ENCODE measurements around the gene UTP11. TPM values are rescaled to one million over a fixed set of nuclear protein-coding genes. Genes with fewer than 3 reads are reported as not detected.

UTP11 gene
- total and polyA plus RNA-seq, 11 donors: 30.7 to 51.6 (median 36.5) TPM

DNA sequence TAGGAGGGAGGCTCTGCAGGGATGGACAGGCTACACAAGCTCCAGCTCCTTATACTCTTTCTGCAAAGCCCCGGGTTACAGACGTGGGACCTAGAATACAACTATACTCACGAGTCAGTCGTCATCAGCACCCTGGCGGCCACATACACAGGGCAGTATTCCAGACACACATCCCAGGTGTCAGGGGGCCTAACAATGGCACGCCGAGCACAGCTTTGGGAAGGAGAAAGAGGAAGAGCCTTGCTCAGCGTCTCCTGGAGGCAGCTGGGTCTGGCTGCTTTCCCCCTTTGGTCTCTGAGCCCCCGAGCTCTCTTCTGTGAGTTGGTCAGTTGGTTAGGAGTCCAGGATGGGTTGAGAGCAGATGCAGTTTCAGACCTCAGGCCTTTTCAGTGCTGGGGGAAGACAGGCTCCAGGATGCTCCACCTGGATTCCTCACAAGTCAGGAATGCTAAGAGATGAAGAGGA, 38.6 kb downstream of the UTP11 start:
- Histone ChIP-seq H3K9me3 (no peaks in the 10 kb centered on the region), H3K4me1 (peaks cover 3 to 17% (median 7%) of the 10 kb centered on the region in 12 donors), H3K4me3 (no peak overlapping the region), H3K27me3 (peaks cover 0 to 34% (median 3%) of the 10 kb centered on the region in 9 donors), H3K36me3 (no peaks in the 10 kb centered on the region), H3K27ac (no peak overlapping the region)
- ATAC-seq (no peak), DNase-seq (no peak)
- 61 to 82% (median 67%) methylated on average over 8 to 9 of the region's 9 CpGs for WGBS, 4 donors
- no peak for TF ChIP-seq POLR2A (IDR thresholded peaks at IDR 0.05)
- TF ChIP-seq, protein P1, sequence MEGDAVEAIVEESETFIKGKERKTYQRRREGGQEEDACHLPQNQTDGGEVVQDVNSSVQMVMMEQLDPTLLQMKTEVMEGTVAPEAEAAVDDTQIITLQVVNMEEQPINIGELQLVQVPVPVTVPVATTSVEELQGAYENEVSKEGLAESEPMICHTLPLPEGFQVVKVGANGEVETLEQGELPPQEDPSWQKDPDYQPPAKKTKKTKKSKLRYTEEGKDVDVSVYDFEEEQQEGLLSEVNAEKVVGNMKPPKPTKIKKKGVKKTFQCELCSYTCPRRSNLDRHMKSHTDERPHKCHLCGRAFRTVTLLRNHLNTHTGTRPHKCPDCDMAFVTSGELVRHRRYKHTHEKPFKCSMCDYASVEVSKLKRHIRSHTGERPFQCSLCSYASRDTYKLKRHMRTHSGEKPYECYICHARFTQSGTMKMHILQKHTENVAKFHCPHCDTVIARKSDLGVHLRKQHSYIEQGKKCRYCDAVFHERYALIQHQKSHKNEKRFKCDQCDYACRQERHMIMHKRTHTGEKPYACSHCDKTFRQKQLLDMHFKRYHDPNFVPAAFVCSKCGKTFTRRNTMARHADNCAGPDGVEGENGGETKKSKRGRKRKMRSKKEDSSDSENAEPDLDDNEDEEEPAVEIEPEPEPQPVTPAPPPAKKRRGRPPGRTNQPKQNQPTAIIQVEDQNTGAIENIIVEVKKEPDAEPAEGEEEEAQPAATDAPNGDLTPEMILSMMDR (IDR thresholded peaks at IDR 0.05): no peak
- intact Hi-C loops (cut with DNase I): loop anchor here in 1 of 10 donors (5.0 kb wide), 1 partner anchor 536 kb away; no protein-coding TSS in a partner anchor

DNA sequence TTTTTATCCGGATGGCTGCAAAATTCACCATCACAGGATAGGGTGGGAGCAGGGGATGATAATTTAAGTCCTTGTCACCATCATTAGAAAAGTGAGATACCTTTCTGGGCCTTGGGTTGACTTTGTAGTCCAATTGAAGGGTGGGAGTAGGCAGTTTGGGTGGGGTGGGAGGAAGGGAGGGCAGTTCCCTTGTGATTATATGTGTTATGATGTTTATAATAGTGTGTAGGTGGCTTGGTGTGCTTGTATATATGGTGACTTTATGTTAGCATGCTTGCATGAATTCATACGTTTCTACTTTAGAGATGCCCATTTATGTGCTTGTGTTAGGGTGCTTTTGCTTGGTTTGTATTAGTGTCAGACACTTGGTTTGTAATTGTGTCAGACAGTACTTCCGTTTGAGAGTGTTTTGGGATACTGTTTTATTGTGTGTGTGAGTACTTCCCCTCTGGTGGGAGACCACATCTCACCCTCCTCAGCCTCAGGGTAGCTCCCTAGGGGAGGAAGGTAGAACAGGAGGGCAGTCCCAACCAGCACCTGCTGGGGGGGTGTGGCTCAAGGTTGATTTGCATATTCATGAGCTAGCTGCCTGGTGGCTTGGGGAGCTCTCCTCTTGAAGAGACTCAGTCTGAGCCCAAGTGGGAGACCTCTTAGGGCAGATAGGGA, 40.3 kb downstream of the UTP11 start:
- TF ChIP-seq, protein P1 (IDR thresholded peaks at IDR 0.05): no peak
- TF ChIP-seq POLR2A (IDR thresholded peaks at IDR 0.05): no peak
- WGBS, 4 donors: 49 to 58% (median 55%) methylated on average over 3 of the region's 3 CpGs
- H3K9me3 ChIP-seq: no peaks in the 10 kb centered on the region
- no peak overlapping the region for H3K27ac ChIP-seq
- H3K36me3 ChIP-seq: no peaks in the 10 kb centered on the region
- H3K4me3 ChIP-seq: no peak overlapping the region
- intact Hi-C loops (cut with DNase I): loop anchor here in 1 of 10 donors (5.0 kb wide), 1 partner anchor 534 kb away; no protein-coding TSS in a partner anchor
- H3K4me1 ChIP-seq: peaks cover 0 to 2% (median 0%) of the 10 kb centered on the region in 12 donors
- peaks cover 0 to 31% (median 3%) of the 10 kb centered on the region in 9 donors for H3K27me3 ChIP-seq
- ATAC-seq (no peak), DNase-seq (no peak)

DNA sequence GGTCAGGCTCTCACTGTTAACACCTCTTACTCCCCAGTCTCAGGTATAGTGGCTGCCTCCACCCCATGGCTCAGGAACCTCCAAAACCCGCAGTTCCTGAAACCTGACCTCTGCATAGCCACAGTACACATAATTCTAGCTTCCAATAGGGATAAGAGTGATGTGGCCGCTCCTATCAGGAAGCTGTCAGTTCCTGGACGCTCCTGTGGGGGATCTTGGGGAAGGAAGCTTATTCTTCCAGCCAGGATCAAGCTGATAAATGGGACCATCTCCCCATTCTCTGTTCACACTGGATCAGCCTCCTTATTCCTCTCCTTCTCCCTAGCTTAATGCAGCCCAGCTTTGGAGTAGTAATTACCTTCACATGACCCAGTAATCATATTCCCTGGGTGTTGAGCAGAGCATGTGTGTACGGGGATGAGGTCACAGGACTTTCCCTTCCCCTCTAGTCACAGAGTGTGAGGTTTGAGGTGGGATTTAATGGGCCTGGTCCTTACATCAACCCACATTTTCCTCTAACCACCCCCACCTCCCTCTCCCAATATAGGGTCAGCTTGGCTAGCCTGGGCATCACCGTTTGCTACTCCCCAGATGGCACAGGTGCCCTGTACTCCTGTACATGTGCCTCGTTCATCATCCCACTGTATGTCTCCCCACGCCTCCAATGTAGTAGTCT, 41.0 kb downstream of the UTP11 start:
- no peaks in the 10 kb centered on the region for H3K4me1 ChIP-seq
- intact Hi-C loops (cut with DNase I): loop anchor here in 1 of 10 donors (5.0 kb wide), 1 partner anchor 534 kb away; no protein-coding TSS in a partner anchor
- no peak overlapping the region for H3K4me3 ChIP-seq
- H3K9me3 ChIP-seq: no peaks in the 10 kb centered on the region
- no peaks in the 10 kb centered on the region for H3K36me3 ChIP-seq
- ATAC-seq: no peak
- no peak for DNase-seq
- TF ChIP-seq POLR2A (IDR thresholded peaks at IDR 0.05): no peak
- H3K27ac ChIP-seq: no peak overlapping the region
- WGBS, 4 donors: 56 to 61% (median 59%) methylated on average over 7 of the region's 7 CpGs
- H3K27me3 ChIP-seq: peaks cover 0 to 25% (median 3%) of the 10 kb centered on the region in 9 donors

DNA sequence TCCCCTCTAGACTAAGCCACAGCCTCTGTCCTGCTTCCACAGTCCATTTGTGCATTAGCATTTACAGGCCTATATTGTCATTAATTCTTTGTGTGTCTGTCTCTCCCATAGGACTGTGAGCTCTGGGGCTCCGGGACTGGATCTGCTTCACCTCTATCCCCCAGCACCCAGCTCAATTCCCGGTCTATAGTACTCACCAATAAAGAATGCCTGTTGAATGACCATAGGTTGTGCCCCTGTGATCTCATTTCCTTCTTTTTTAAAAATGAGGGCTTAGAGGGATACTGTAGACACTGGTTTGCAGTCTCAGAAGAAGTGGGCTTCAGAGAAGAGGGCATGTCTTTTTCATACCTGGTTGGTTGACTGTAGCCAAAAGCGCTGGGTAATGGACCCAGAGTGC, 42.9 kb downstream of the UTP11 start:
- DNase-seq (no peak), ATAC-seq (no peak)
- TF ChIP-seq POLR2A (IDR thresholded peaks at IDR 0.05): no peak
- no peaks in the 10 kb centered on the region for H3K4me1 ChIP-seq
- 83 to 88% (median 85%) methylated on average over 3 of the region's 3 CpGs for WGBS, 4 donors
- intact Hi-C loops (cut with DNase I): no loop called here
- no peaks in the 10 kb centered on the region for H3K36me3 ChIP-seq
- no peaks in the 10 kb centered on the region for H3K9me3 ChIP-seq
- H3K4me3 ChIP-seq: no peak overlapping the region
- peaks cover 0 to 25% (median 3%) of the 10 kb centered on the region in 9 donors for H3K27me3 ChIP-seq
- no peak overlapping the region for H3K27ac ChIP-seq

DNA sequence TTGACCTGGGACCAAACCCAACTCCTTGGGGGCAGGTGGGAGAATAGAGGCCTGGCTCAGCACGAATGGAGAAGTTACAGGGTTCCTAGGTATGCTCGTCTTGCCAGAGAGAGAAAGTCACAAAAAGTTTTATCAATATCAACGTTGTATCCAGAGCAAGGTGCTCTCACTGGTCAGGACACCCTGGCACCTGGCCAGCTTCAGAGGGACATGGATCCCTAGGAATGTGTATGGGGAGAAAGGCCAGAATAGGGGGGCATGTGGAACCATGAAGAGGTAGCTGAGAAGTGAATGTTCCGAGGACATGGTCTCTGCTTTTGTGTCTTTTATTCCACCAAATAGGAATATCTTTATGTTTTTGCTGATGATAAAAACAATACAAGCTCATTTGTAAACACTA, 43.4 kb downstream of the UTP11 start:
- H3K4me1 ChIP-seq: no peaks in the 10 kb centered on the region
- no peaks in the 10 kb centered on the region for H3K9me3 ChIP-seq
- TF ChIP-seq, protein P1 (IDR thresholded peaks at IDR 0.05): no peak
- TF ChIP-seq POLR2A (IDR thresholded peaks at IDR 0.05): no peak
- no peak for DNase-seq
- no peaks in the 10 kb centered on the region for H3K36me3 ChIP-seq
- peaks cover 0 to 25% (median 3%) of the 10 kb centered on the region in 9 donors for H3K27me3 ChIP-seq
- ATAC-seq: no peak
- WGBS, 4 donors: 55 to 71% (median 66%) methylated on average over 4 of the region's 4 CpGs
- no peak overlapping the region for H3K4me3 ChIP-seq
- H3K27ac ChIP-seq: no peak overlapping the region
- intact Hi-C loops (cut with DNase I): no loop called here

Data from heart left ventricle (tissue), 16 donors.